GM13976 (cell line): Measurements from ENCODE around the gene TBL3.

Experiments
- DNase-seq: peaks from one replicate; pipeline ENCODE4 v3.0.0; 2012; ENCODE audit warnings: low spot score
- CTCF ChIP-seq: IDR thresholded peaks from 2 replicates; pipeline ENCODE4 v1.5.1; 2012; ENCODE audit warnings: borderline replicate concordance, mild to moderate bottlenecking; ENCODE audit not compliant: insufficient read depth; ENCODE audit errors: extremely low read depth, missing control alignments, control extremely low read depth
- in situ Hi-C: fragments of 300-500 bp; cut with MboI; formaldehyde crosslinking; loops from one replicate; pipeline ENCODE4 v1.12.0; 2022; ENCODE audit warnings: low sequenced_read_pairs, mixed read lengths, inconsistent platforms; ENCODE audit not compliant: unreplicated experiment

Gene TBL3

GRCh38 chr16:1981398-1981836 lies 9.6 kb downstream of the TBL3 start, which contains the start of gene NOXO1:
Gene NOXO1, minus strand, starts transcription at chr16:1981469. Its CDS starts 290 bp downstream, at chr16:1981179.
- TF ChIP-seq CTCF = no peak
- DNase-seq = no peak
- in situ Hi-C loops = no loop called here

GRCh38 chr16:1982013-1982433 lies 10.2 kb downstream of the TBL3 start:
- no peak for DNase-seq
- in situ Hi-C loops = no loop called here
- TF ChIP-seq CTCF = no peak

GRCh38 chr16:1982991-1983543 lies 11.2 kb downstream of the TBL3 start:
- in situ Hi-C loops = no loop called here
- no peak for DNase-seq
- no peak for TF ChIP-seq CTCF

GRCh38 chr16:1983544-1984346 lies 11.9 kb downstream of the TBL3 start, which contains the start of gene GFER:
Gene GFER, plus strand, starts transcription at chr16:1984193. Its CDS starts 26 bp downstream, at chr16:1984219.
- in situ Hi-C loops = no loop called here
- peak; percentile 98 for DNase-seq
- TF ChIP-seq CTCF = peak; percentile 76

GRCh38 chr16:1984347-1985225 lies 12.7 kb downstream of the TBL3 start:
- TF ChIP-seq CTCF = no peak
- in situ Hi-C loops = no loop called here
- DNase-seq = no peak

GRCh38 chr16:1985466-1986150 lies 13.8 kb downstream of the TBL3 start:
- no peak for TF ChIP-seq CTCF
- no peak for DNase-seq
- in situ Hi-C loops = no loop called here
